Activated CD8-positive, alpha-beta memory T cell treated with anti-CD3 and anti-CD28 coated beads, Interleukin-2, amount 50 U/mL, for 1 hour (primary cell): ENCODE results near the gene SLC24A5.

Experiments used
- DNase-seq: peaks from one replicate; pipeline ENCODE4 v3.0.0-alpha.2; 2020; ENCODE audit errors: extremely low read depth

Gene SLC24A5

DNA sequence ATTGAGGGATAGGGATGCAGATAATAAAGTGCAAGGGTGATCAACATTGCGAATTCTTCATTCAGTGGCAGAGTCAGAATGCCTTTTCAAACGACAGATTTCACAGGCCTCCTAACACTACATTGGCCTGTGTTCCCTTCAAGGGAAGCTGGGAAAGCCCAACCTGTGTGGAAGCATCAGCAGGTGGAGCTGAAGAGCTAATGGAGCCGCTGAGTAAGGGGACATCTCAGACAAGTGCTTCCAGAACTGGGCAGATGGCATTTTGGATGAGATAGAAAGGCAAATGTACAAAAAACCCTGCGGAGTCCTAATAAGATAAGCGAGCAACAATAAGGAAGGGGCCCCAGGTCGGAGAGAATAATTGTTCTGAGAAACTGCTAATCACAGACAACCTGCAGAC, 8.5 kb upstream of the SLC24A5 start:
- DNase-seq, result no peak

- DNase-seq, result no peak
Observed at GRCh38 chr15:48119277-48119676, 1.5 kb upstream of the SLC24A5 start.

DNA sequence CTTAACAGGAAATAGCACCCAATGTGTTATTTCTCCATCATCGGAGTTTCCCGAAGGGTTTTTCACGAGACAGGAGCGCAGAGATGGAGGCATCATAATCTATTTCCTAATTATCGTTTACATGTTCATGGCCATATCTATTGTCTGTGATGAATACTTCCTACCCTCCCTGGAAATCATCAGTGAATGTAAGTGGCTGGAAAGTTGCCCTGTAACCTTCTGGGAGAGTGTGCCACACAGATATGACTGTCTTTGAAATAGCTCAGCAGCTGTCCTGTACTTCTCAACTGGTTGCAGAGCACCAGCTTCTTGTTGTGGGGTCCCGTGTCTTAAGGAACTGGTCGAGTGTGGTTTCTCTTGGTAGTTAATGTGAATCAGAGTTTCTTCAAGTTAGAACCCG, 1.1 kb downstream of the SLC24A5 start:
- no peak for DNase-seq

DNA sequence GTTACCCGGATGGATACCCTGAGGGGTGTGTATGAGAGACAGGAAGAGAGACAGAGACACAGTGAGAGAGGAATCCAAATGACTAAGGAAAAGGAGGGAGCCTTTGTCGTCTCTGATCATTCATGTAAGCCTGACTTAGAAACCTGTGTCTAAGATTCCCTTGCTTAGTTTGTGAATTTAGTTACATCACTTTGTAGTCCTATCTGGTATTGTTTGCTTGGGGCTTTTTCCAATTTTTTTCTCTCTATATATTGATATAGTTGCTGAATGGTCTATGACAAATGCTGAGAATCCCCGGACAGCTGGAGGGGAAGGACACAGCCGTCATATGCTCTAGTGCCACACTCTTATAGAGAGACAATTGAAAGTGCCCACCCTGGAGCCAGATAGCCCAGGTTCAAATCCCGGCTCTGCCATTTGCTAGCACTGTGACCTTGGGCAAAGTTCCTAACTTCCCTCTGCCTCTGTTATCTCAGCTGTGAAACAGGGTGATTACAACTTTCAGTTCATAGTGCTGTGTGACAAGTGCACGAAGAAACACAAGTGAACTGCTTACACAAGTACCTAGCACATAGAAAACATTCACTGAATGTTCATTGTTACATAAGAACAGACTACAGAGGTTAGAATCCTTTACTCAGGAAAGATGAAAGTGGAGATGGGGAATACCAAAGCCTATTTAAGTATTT, 6.0 kb downstream of the SLC24A5 start:
- DNase-seq, result no peak

GRCh38 chr15:48131324-48131723, 10.5 kb downstream of the SLC24A5 start:
- DNase-seq, result no peak

- no peak for DNase-seq
Observed at GRCh38 chr15:48132874-48133273, 12.1 kb downstream of the SLC24A5 start.

DNA sequence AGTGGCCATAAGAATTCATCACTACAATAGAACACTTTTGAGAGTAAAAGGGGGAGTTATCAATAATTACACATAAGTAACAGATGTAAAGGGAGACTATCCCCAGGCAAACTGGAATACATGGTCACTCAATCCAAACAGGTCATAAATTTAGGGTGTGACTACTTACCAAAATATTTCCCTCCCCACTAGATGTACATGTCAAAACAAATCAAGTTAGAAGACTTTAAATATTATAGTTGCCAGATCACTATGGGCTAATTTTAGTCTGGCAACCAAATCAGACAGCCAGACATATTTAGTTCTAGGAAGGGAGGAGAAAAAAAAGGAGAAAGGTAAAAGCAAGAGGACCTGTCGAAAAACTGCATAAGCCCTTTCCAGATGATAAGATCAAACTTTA, 23.1 kb downstream of the SLC24A5 start:
- DNase-seq, result no peak

- DNase-seq, result no peak
Observed at GRCh38 chr15:48144889-48145288, 24.1 kb downstream of the SLC24A5 start.

GRCh38 chr15:48145923-48146322, 25.1 kb downstream of the SLC24A5 start:
- DNase-seq, result no peak

GRCh38 chr15:48147358-48147757, 26.6 kb downstream of the SLC24A5 start:
- no peak for DNase-seq

- DNase-seq, result no peak
Observed at GRCh38 chr15:48149858-48150257, 29.1 kb downstream of the SLC24A5 start.

DNA sequence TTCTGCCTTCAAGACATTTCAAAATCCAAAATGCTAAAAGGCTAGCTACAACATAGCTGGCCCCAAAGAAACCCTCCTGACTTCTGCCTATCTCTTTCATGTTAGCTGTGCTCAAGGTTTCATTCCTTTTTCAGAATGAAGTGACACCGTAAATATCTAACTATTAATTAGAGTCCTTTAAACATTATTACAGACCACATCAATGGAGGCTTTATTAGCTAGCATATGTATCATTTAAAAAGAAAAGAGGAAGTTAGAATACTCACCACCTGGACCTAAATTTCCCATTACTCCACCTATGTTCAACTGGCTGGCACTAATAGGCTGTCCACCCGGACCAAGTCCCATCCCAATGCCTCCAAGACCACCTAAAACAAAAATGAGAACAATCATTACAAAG, 32.7 kb downstream of the SLC24A5 start:
- no peak for DNase-seq

- no peak for DNase-seq
Observed at GRCh38 chr15:48168616-48169015, 47.8 kb downstream of the SLC24A5 start.

GRCh38 chr15:48170981-48171380, 50.2 kb downstream of the SLC24A5 start:
- no peak for DNase-seq

DNA sequence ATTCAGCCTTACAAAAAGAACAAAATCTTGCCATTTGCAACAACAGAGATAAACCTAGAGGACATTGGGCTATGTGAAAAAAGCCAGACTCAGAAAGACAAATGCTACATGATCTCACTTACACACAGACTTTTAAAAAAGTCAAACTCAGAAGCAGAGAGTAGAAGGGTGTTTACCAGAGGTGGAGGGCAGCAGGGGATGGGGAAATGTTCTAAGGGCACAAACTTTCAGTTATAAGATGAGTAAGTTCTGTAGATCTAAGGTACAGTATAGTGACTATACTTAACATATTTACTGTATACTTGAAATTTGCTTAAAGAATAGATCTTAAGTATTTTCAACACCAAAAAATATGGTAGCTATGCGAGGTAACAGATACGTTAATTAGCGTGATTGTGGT, 54.3 kb downstream of the SLC24A5 start:
- no peak for DNase-seq

- no peak for DNase-seq
Observed at GRCh38 chr15:48176112-48176511, 55.3 kb downstream of the SLC24A5 start.

- DNase-seq, result no peak
Observed at GRCh38 chr15:48176957-48177356, 56.2 kb downstream of the SLC24A5 start.

- DNase-seq, result no peak
Observed at GRCh38 chr15:48177383-48177765, 56.6 kb downstream of the SLC24A5 start.

DNA sequence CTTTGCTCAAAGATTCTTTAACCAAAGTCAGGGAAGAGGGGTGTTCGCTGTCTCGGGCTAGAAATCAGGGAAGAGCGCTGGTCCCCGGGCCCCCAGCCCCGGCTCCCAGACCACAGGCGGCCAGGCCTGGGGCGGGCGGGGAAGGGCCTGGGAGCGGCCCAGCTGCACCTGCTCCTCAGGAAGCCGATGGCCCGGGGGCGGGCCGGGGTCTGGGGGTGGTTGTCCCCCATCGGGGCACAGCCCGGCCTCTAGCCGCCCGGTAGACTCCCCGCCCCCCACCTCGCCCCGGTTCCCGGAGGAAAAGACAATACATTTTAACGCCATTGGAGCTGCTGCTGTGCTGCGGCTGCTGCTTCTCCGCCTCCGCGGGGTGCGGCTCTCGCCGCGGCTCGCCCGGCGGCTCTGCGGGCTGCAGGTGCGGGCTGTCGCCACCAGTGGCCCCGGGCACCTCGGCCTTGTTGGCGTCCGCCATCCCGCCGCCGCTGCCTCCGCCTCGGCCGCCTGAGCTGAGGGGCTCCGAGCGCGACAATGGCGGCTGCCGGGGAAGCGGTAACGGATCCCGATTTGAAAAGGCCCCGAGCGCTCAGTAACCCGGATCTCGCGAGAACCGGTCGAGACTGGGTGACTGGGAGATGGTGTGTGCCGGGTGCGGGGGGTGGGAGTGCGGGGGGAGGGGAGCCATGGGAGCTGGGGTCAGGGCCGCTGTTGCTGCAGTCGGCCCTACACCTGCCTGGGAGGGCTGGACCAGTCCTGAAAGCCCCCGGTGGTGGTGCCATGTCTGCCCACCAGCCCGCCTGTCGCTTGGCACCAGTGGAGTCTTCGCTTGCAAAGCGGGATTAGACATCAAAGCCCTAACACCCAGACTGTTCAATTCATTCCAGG, 57.2 kb downstream of the SLC24A5 start, which contains the start of gene MYEF2:
Gene MYEF2, minus strand, starts transcription at position 530 of the 882 bp plus-strand sequence. Its CDS starts 58 bp downstream, at position 472.
- DNase-seq, result peak; percentile 14

DNA sequence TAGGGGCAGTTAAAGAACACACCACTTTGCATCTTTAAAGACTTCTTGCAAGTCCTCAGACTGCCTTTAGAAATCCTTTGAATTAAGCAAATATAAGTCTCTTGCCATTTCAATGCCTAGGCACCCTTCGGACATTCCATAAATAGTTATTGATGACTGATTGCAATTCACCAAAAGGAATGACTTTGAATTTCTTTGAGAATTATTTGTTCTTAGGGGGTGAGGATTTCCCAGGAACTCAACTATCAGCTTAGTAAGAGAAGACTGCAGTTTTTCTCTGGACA, 57.8 kb downstream of the SLC24A5 start:
- no peak for DNase-seq

GRCh38 chr15:48182749-48183148, 62.0 kb downstream of the SLC24A5 start:
- DNase-seq, result no peak

GRCh38 chr15:48185529-48185928, 64.7 kb downstream of the SLC24A5 start:
- no peak for DNase-seq

- no peak for DNase-seq
Observed at GRCh38 chr15:48186271-48186670, 65.5 kb downstream of the SLC24A5 start.
